Left cardiac atrium (tissue), 2 donors: ENCODE results near the gene GLB1L3. TPM values are rescaled to one million over a fixed set of nuclear protein-coding genes. Genes with fewer than 3 reads are reported as not detected.

ENCODE experiments used
- total RNA-seq, 2 donors: library from RNA; stranded (reverse); fragmentation: NEBNext Ultra II Directional; extraction: Animal tissue kit (Norgen Biotek cat#: 25700); gene quantifications; one replicate each; pipeline ENCODE4 v1.2.1, GENCODE V29; 2021
- donor health status: DM: no; HTN: yes; CAD: no; lungs with severe emphysema.
- donor health status: DM: yes; HTN: yes; CAD: no.

GLB1L3 gene
- total RNA-seq, 2 donors from 2014 or later, result not detected

Other genes with a start within 250 kb of the GLB1L3 start
- gene JAM3, start 207.3 kb upstream of the GLB1L3 start, total RNA-seq, result 10 to 100 TPM; 28.2 to 31.0 TPM
- gene NCAPD3, start 52.4 kb upstream of the GLB1L3 start, total RNA-seq, result 10 to 100 TPM in 1 of 2 donors, 1 to 10 TPM in 1; 9.4 to 11.5 TPM
- gene VPS26B, start 51.7 kb upstream of the GLB1L3 start, total RNA-seq, result 10 to 100 TPM; 25.7 to 29.4 TPM
- gene THYN1, start 23.0 kb upstream of the GLB1L3 start, total RNA-seq, result 10 to 100 TPM; 32.5 to 37.1 TPM
- gene ACAD8, start 22.8 kb upstream of the GLB1L3 start, total RNA-seq, result 10 to 100 TPM; 25.7 to 27.3 TPM
- gene GLB1L2, start 55.6 kb downstream of the GLB1L3 start, total RNA-seq, result under 1 TPM; 0.65 to 0.91 TPM
- under 1 TPM; 0.08 to 0.35 TPM for gene B3GAT1, start 135.9 kb downstream of the GLB1L3 start, total RNA-seq